ENCODE measurements around the gene OR6C2.

DNA sequence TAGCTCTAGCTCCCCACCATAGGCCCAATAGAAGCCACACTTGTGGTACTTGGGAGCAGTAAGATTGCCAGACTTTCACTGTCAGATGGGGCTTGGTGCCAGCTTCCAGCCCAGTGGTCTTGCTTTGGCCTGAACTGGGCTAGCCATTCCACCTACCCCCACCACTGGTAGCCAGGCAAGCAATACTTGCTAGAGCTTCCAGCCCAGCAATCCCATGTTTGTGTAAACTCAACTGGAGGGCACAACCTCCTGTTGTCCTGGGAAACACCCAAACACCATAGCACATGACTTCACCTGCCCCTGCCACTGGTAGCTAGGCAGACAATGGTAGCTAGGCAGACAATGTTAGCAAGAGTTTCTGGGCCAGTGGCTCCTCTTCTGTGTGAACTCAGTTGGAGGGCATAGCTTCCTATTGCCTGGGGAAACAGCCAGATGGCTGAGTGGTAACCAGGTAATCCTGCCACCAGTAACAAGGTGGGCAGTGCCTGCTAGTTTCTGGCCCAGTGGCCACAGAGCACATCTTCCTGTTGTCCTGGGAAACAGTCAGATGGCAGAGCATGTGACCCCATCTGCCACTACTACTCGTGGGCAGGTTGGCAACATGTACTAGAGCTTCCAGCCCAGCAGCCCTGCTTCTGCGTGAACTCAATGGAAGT is 23.4 kb upstream of the OR6C2 start:
- TF ChIP-seq ZNF274 (IDR thresholded peaks at IDR 0.05; ENCODE audit: low read depth, low read length), result no peak
- TF ChIP-seq SUZ12 (IDR thresholded peaks at IDR 0.05; ENCODE audit: extremely low read depth, insufficient read depth, insufficient read length), result no peak

Measured in NT2/D1 (cell line).